Right ventricle myocardium inferior (tissue), 1 donor: ENCODE data around the gene FBN1. TPM values are rescaled to one million over a fixed set of nuclear protein-coding genes. Genes with fewer than 3 reads are reported as not detected.

Experiments
- ATAC-seq: fragments of 200-7000 bp; cut with Tn5 transposase; one replicate; pipeline ENCODE4 v1.9.1; 2020; ENCODE audit warnings: mild to moderate bottlenecking, moderate library complexity
- DNase-seq: peaks from one replicate; pipeline ENCODE4 v3.0.0; 2021; ENCODE audit errors: missing footprints
- intact Hi-C: fragments of 100-400 bp; cut with DNase I; formaldehyde crosslinking; loops from one replicate; pipeline ENCODE4 v1.11.0; 2022
- total RNA-seq: library from RNA; stranded (reverse); fragmentation: NEBNext Ultra II Directional; extraction: Animal tissue kit (Norgen Biotek cat#: 25700); gene quantifications from one replicate; pipeline ENCODE4 v1.2.1, GENCODE V29; 2021
- donor health status: DM: no; HTN: yes; CAD: no; lungs with severe emphysema.

Gene FBN1
- total RNA-seq, 1 donor from 2014 or later: 41.0 TPM

DNA sequence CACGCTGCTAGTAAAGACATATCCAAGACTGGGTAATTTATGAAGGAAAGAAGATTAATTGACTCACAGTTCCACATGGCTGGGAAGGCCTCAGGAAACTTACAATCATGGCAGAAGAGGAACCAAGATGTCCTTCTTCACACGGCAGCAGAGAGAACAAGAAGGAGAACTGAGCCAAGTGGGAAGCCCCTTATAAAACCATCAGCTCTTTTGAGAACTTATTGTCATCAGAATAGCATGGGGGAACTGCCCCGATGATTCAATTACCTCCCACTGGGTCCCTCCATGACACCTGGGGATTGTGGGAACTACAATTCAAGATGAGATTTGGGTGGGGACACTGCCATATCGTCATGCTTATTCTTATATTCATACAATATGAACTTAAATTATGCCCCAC is 265.3 kb downstream of the FBN1 start:
- DNase-seq: no peak
- intact Hi-C loops: no loop called here
- ATAC-seq: no peak

DNA sequence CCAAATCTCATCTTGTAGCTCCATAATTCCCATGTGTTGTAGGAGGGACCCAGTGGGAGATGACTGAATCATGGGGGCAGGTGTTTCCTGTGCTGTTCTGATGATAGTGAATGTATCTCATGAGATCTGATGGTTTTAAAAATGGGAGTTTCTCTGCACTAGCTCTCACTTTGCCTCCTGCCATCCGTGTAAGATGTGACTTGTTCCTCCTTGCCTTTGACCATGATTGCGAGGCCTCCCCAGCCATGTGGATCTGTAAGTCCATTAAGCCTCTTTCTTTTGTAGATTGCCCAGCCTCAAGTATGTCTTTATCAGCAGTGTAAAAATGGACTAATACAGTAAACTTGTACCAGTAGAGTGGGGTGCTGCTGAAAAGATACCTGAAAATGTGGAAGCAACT is 269.7 kb downstream of the FBN1 start:
- DNase-seq: no peak
- intact Hi-C loops: no loop called here
- no peak for ATAC-seq

GRCh38 chr15:48374472-48374871 is 271.0 kb downstream of the FBN1 start:
- intact Hi-C loops: no loop called here
- ATAC-seq (no peak), DNase-seq (no peak)

GRCh38 chr15:48373821-48374451 is 271.6 kb downstream of the FBN1 start:
- intact Hi-C loops: no loop called here
- ATAC-seq (peak; percentile 82), DNase-seq (peak; percentile 56)

- intact Hi-C loops: no loop called here
- ATAC-seq: no peak
Measured at GRCh38 chr15:48371961-48372360, 273.5 kb downstream of the FBN1 start.

DNA sequence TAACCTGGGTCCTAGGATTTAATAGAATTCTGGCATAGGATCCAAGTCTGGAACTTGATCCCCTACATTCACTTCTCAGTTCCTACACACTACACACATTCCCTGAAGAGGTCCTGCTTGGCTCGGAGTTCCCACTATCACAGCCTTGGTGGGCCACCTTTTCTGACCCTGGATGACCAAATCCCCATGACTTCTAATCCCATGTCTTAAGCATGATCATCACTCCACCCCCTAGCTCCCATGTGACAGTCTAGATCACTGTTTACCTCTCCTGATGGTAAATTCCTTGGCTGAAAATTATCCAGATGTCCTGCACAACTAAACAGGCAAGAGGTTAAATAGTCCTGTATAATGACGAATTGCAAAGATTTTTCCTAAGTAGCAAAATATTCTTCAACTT is 274.0 kb downstream of the FBN1 start:
- intact Hi-C loops: no loop called here
- no peak for ATAC-seq
- no peak for DNase-seq

More at GRCh38 chr15:48371961-48372360, 273.5 kb downstream of the FBN1 start:
- no peak for DNase-seq

GRCh38 chr15:48370460-48370859 is 275.0 kb downstream of the FBN1 start:
- no peak for DNase-seq
- no peak for ATAC-seq
- intact Hi-C loops: no loop called here

DNA sequence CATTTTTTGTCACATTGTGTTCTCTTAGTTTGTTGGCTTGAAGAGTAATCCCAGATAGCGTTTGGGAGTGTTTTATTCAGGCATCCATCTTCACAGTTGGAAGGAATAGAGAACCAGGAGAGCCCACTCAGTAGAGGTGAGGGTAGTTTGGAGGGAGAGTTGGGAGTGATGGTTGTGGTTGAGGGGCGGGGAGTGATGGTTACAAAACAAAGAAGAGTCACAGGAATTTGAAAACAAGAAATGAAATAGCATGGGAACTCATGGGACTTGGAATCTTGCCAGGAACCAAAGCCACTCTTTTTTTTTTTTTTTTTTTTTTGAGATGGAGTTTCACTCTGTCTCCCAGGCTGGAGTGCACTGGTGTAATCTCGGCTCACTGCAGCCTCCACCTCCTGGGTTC is 278.0 kb downstream of the FBN1 start:
- peak; percentile 41 for ATAC-seq
- no peak for DNase-seq
- intact Hi-C loops: loop anchor here (10.0 kb wide), 1 partner anchor 47 kb away; no protein-coding TSS in a partner anchor

- ATAC-seq (peak; percentile 84), DNase-seq (no peak)
- intact Hi-C loops: loop anchor here (10.0 kb wide), 1 partner anchor 48 kb away; no protein-coding TSS in a partner anchor
Measured at GRCh38 chr15:48366584-48367312, 278.8 kb downstream of the FBN1 start.

DNA sequence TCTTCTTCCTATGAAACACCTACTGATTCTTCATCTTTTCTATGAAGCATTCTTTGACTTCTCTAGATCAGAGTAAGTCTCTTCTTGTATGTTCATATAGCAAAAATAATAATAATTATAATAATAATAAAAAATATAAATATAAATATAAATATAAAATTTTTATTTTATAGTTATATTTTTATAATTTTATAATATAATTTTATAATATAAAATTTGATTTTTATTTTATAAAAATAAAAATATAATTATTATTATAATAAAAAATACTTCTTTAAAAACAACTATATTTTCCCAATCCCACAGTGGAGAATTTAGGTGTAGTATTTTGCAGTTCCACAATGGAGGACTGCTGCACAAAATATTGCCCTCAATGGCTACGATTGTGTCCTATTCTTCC is 279.9 kb downstream of the FBN1 start:
- ATAC-seq (no peak), DNase-seq (no peak)
- intact Hi-C loops: loop anchor here (10.0 kb wide), 1 partner anchor 49 kb away; no protein-coding TSS in a partner anchor

GRCh38 chr15:48363474-48363873 is 282.0 kb downstream of the FBN1 start:
- intact Hi-C loops: loop anchor here (10.0 kb wide), 1 partner anchor 51 kb away; no protein-coding TSS in a partner anchor
- ATAC-seq: no peak
- DNase-seq: no peak

- no peak for DNase-seq
- ATAC-seq: no peak
- intact Hi-C loops: loop anchor here (10.0 kb wide), 1 partner anchor 53 kb away; no protein-coding TSS in a partner anchor
Measured at GRCh38 chr15:48361685-48362084, 283.8 kb downstream of the FBN1 start.

- intact Hi-C loops: loop anchor here (10.0 kb wide), 1 partner anchor 54 kb away; no protein-coding TSS in a partner anchor
- ATAC-seq (no peak), DNase-seq (no peak)
Measured at GRCh38 chr15:48360841-48361240, 284.7 kb downstream of the FBN1 start.

Other genes starting within 250 kb of the FBN1 start
- gene CEP152, start 165.4 kb upstream of the FBN1 start, total RNA-seq: 1.4 TPM
- gene EID1, start 232.4 kb upstream of the FBN1 start, total RNA-seq: 201 TPM